K562 (cell line): ENCODE data around the gene RARA. TPM values are rescaled to one million over a fixed set of nuclear protein-coding genes. Genes with fewer than 3 reads are reported as not detected.

Experiments used
- ATAC-seq: fragments of 200-7000 bp; cut with Tn5 transposase; 3 replicates; pipeline ENCODE4 v1.9.1; 2020; ENCODE audit warnings: moderate library complexity
- BruUV-seq: library from RNA; stranded (reverse); fragments of 400-500 nt; replicated peaks from 2 replicates; lab custom pipeline; 2021; lab: Mats Ljungman, UMichigan
- CTCF ChIA-PET: fragments of 300-600 bp; formaldehyde crosslinking; extraction: SDS; loops from one replicate; lab custom pipeline; 2021; ENCODE audit warnings: low intra/inter-chr PET ratio; lab: Yijun Ruan, JAX
- POLR2A ChIA-PET: fragments of 300-600, 350-650 bp; sonication (Branson Sonifier 250); formaldehyde crosslinking; extraction: SDS; loops from one replicate; lab custom pipeline; 2021; ENCODE audit warnings: antibody characterized with exemption, inconsistent platforms; lab: Yijun Ruan, JAX
- DNase-seq, 4 experiments: peaks; one replicate each; pipeline versions ENCODE4 v3.0.0 to v3.0.0-alpha.2; 2011 to 2018; ENCODE audit warnings: low spot score in 3 of 4, mixed read lengths in 3 of 4; ENCODE audit errors: extremely low read depth in 1 of 4
- FAIRE-seq: peaks from 2 replicates; lab custom pipeline; 2011; peaks lifted over from hg19 to GRCh38; lab: Jason Lieb, UNC
- H2AFZ ChIP-seq: 2 replicates; pipeline ENCODE4 v1.6.0; 2011; ENCODE audit warnings: low read depth, low read length, control low read depth, inconsistent platforms
- H3K27ac ChIP-seq: fragments of 200-600 bp; 3 replicates; pipeline ENCODE4 v1.8.0; 2011; ENCODE audit warnings: low read depth, mild to moderate bottlenecking, control low read depth, inconsistent platforms, low read length, moderate library complexity, mixed read lengths; ENCODE audit errors: extremely low read depth
- H3K27me3 ChIP-seq, 2 experiments: fragments of 300-600 bp in 1 of 2; 2 replicates in 1 of 2; 3 replicates in 1 of 2; pipeline versions ENCODE4 v1.6.0 to v1.8.0; 2011; ENCODE audit warnings: inconsistent platforms in 2 of 2, low read length in 2 of 2, mild to moderate bottlenecking in 1 of 2, mixed read lengths in 1 of 2, moderate library complexity in 1 of 2; ENCODE audit not compliant: control insufficient read depth in 2 of 2, insufficient read depth in 2 of 2
- H3K36me3 ChIP-seq: fragments of 300-600 bp; 3 replicates; pipeline ENCODE4 v1.8.0; 2011; ENCODE audit warnings: mild to moderate bottlenecking, low read length, inconsistent platforms; ENCODE audit not compliant: control insufficient read depth, insufficient read depth
- H3K4me1 ChIP-seq, 2 experiments: fragments of 200-600 bp in 1 of 2; replicated peaks in 1 of 2; 2 replicates in 1 of 2; 3 replicates in 1 of 2; pipeline versions ENCODE4 v1.5.1 to v1.8.0; 2011; ENCODE audit warnings: inconsistent platforms in 2 of 2, low read length in 2 of 2, mild to moderate bottlenecking in 1 of 2, mixed read lengths in 1 of 2, moderate library complexity in 1 of 2; ENCODE audit not compliant: control insufficient read depth in 2 of 2, insufficient read depth in 2 of 2
- H3K4me2 ChIP-seq: 2 replicates; pipeline ENCODE4 v1.6.1; 2011; ENCODE audit warnings: low read length, control low read depth, inconsistent platforms, mixed read lengths; ENCODE audit not compliant: insufficient read depth
- H3K4me3 ChIP-seq: fragments of 200-600 bp; sonication (generic), shearing (Covaris generic); 2 replicates; pipeline ENCODE4 v1.5.1; 2016; ENCODE audit warnings: control low read depth, inconsistent platforms
- H3K79me2 ChIP-seq: fragments of 200-600 bp; 3 replicates; pipeline ENCODE4 v1.8.0; 2011; ENCODE audit warnings: low read length, inconsistent platforms; ENCODE audit not compliant: control insufficient read depth, insufficient read depth
- H3K9ac ChIP-seq, 2 experiments: 2 replicates each; pipeline versions ENCODE4 v1.6.0 to v1.6.1; 2011; ENCODE audit warnings: low read depth in 2 of 2, low read length in 2 of 2, control low read depth in 1 of 2, inconsistent platforms in 1 of 2, mild to moderate bottlenecking in 1 of 2, mixed read lengths in 1 of 2; ENCODE audit not compliant: insufficient read depth in 1 of 2
- H3K9me1 ChIP-seq: one replicate; pipeline ENCODE4 v1.6.0; 2011; ENCODE audit warnings: inconsistent platforms, mild to moderate bottlenecking, low read length, moderate library complexity; ENCODE audit not compliant: control insufficient read depth, insufficient read depth
- H3K9me3 ChIP-seq: replicated peaks from 2 replicates; pipeline ENCODE4 v1.5.1; 2011; ENCODE audit warnings: low read depth, low read length, inconsistent platforms; ENCODE audit not compliant: control insufficient read depth, insufficient read depth
- H4K20me1 ChIP-seq: replicated peaks from 2 replicates; pipeline ENCODE4 v1.6.1; 2011; ENCODE audit warnings: low read length, inconsistent platforms, mixed read lengths; ENCODE audit not compliant: control insufficient read depth, insufficient read depth
- ARID2 ChIP-seq: fragments of 450-650 bp; IDR thresholded peaks from 2 replicates; pipeline ENCODE4 v1.6.1; 2017; ENCODE audit warnings: antibody characterized with exemption, mild to moderate bottlenecking
- ETV1 ChIP-seq: fragments of 450-650 bp; conservative IDR thresholded peaks from 2 replicates; pipeline ENCODE4 v1.6.1; 2016; ENCODE audit warnings: missing genetic modification characterization, control low read depth, low read depth, missing compliant biosample characterization
- GATAD2A ChIP-seq: fragments of 450-650 bp; IDR thresholded peaks from 2 replicates; pipeline ENCODE4 v1.6.1; 2017
- HMG20A ChIP-seq: fragments of 450-650 bp; formaldehyde crosslinking; conservative IDR thresholded peaks from 2 replicates; pipeline ENCODE4 v1.4.0; 2020; ENCODE audit warnings: mild to moderate bottlenecking, mixed read lengths
- KLF1 ChIP-seq: fragments of 450-650 bp; IDR thresholded peaks from 2 replicates; pipeline ENCODE4 v1.6.1; 2016; ENCODE audit warnings: missing genetic modification characterization, missing compliant biosample characterization
- MCM5 ChIP-seq: fragments of 450-650 bp; IDR thresholded peaks from 2 replicates; pipeline ENCODE4 v1.6.1; 2016; ENCODE audit warnings: low read depth
- NELFE ChIP-seq: IDR thresholded peaks from 2 replicates; pipeline ENCODE4 v1.6.1; 2011; ENCODE audit warnings: mild to moderate bottlenecking; ENCODE audit not compliant: insufficient read depth, insufficient read length
- NONO ChIP-seq, 2 experiments: fragments of 200-400 bp in 1 of 2; fragments of 450-650 bp in 1 of 2; formaldehyde crosslinking in 1 of 2; IDR thresholded peaks; 2 replicates each; pipeline ENCODE4 v1.6.1; 2017; ENCODE audit warnings: low read depth in 2 of 2, mild to moderate bottlenecking in 2 of 2, moderate library complexity in 2 of 2, low read length in 1 of 2
- NR2C1 ChIP-seq, 2 experiments: fragments of 450-650 bp; IDR thresholded peaks; 2 replicates each; pipeline ENCODE4 v1.6.1; 2017; ENCODE audit warnings: mild to moderate bottlenecking in 2 of 2, antibody characterized with exemption in 1 of 2, inconsistent platforms in 1 of 2, missing compliant biosample characterization in 1 of 2, missing genetic modification characterization in 1 of 2
- PHB ChIP-seq: fragments of 250-450 bp; sonication (Bioruptor Pico); IDR thresholded peaks from 2 replicates; pipeline ENCODE4 v1.5.0; 2021
- PML ChIP-seq: IDR thresholded peaks from 2 replicates; pipeline ENCODE4 v1.6.1; 2012; ENCODE audit warnings: low read length, inconsistent platforms
- POLR2G ChIP-seq: fragments of 200-400 bp; formaldehyde crosslinking; IDR thresholded peaks from 2 replicates; pipeline ENCODE4 v1.6.1; 2017; ENCODE audit warnings: low read depth, mild to moderate bottlenecking, antibody characterized with exemption, low read length, moderate library complexity
- RBM14 ChIP-seq: fragments of 200-400 bp; formaldehyde crosslinking; IDR thresholded peaks from 2 replicates; pipeline ENCODE4 v1.6.1; 2018; ENCODE audit warnings: low read depth, mild to moderate bottlenecking, low read length, moderate library complexity, borderline replicate concordance; ENCODE audit not compliant: insufficient read depth
- SIN3A ChIP-seq, 2 experiments: fragments of 150-350 bp in 1 of 2; IDR thresholded peaks; 2 replicates each; pipeline ENCODE4 v1.6.1; 2011 to 2016; ENCODE audit warnings: borderline replicate concordance in 2 of 2, low read depth in 2 of 2, low read length in 2 of 2, mild to moderate bottlenecking in 2 of 2, moderate library complexity in 2 of 2; ENCODE audit not compliant: control insufficient read depth in 1 of 2
- SOX6 ChIP-seq: fragments of 450-650 bp; IDR thresholded peaks from 2 replicates; pipeline ENCODE4 v1.6.1; 2014; ENCODE audit warnings: mild to moderate bottlenecking
- SPI1 ChIP-seq: IDR thresholded peaks from 2 replicates; pipeline ENCODE4 v1.6.1; 2011; ENCODE audit warnings: low read depth, low read length, control low read depth, borderline replicate concordance
- TCF7L2 ChIP-seq: fragments of 150-350 bp; IDR thresholded peaks from 2 replicates; pipeline ENCODE4 v1.6.1; 2016; ENCODE audit warnings: low read depth, mild to moderate bottlenecking, low read length, moderate library complexity
- ZNF121 ChIP-seq: sonication (generic); formaldehyde crosslinking; conservative IDR thresholded peaks from 2 replicates; pipeline ENCODE4 v1.8.0; 2022; ENCODE audit warnings: missing genetic modification reagents
- ZNF384 ChIP-seq: IDR thresholded peaks from 2 replicates; pipeline ENCODE4 v1.6.1; 2012; ENCODE audit warnings: low read depth, low read length, improper control_type of control experiment
- WGBS: fragments of 100-300 bp; shearing (Covaris generic); methylation state at CpG from one replicate; pipeline ENCODE4 v1.1.6; 2016; ENCODE audit warnings: low coverage, mixed read lengths; ENCODE audit not compliant: insufficient coverage; ENCODE audit errors: missing lambda C conversion rate; 5-methylcytosine and 5-hydroxymethylcytosine counted together
- in situ Hi-C: fragments of 300-500 bp; cut with MboI; formaldehyde crosslinking; loops from 4 replicates; pipeline ENCODE4 v1.15.0; 2018; ENCODE audit warnings: inconsistent platforms, mixed read lengths
- intact Hi-C: fragments of 100-400 bp; cut with micrococcal nuclease; formaldehyde crosslinking; loops from 2 replicates; pipeline ENCODE4 v1.14.2; 2022
- polyA plus RNA-seq, 8 experiments: library from polyadenylated mRNA; depleted of rRNA in 4 of 8; stranded (reverse) in 5 of 8; unstranded in 3 of 8; fragments of >200 nt; fragmentation: Nextera tagmentation in 2 of 8; fragmentation: Illumina TruSeq in 1 of 8; extraction: Ambion mirVana in 2 of 8; extraction: Trizol in 1 of 8; gene quantifications; 2 replicates each; pipeline versions ENCODE4 v1.2.1 to v1.2.3, GENCODE V29; 2011 to 2014; ENCODE audit warnings: inconsistent platforms in 1 of 8, missing spikeins in 1 of 8
- total RNA-seq, 7 experiments: library from RNA; depleted of rRNA in 6 of 7; stranded (reverse); fragments of >200 nt in 6 of 7; fragmentation: Illumina TruSeq in 2 of 7; extraction: Trizol in 2 of 7; gene quantifications; 2 replicates each; pipeline versions ENCODE4 v1.2.1 to v1.2.3, GENCODE V29; 2011 to 2021; ENCODE audit warnings: low replicate concordance in 1 of 7

Gene RARA
- total and polyA plus RNA-seq, 9 of the 15 experiments (the other 6 are each of a cell fraction or from before 2014, with no cell fraction given): 0.10 to 28.0 (median 7.9) TPM

DNA sequence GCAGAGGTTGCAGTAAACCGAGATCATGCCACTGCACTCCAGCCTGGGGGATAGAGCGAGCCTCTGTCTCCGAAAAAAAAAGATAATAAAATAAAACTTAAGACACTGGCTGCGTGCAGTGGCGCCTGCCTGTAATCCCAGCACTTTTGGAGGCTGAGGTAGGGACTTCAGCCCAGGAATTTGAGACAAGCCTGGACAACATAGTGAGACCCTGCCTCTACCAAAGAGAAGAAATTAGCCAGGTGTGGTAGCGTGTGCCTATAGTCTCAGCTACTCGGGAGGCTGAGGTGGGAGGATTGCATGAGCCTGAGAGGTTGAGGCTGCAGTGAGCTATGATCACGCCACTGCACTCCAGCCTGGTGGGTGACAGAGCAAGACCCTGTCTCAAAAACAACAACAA, 26.6 kb downstream of the RARA start:
- no peak overlapping the region for H3K4me3 ChIP-seq
- ATAC-seq (no peak), DNase-seq (no peak), FAIRE-seq (no peak)
- H2AFZ ChIP-seq: no peak overlapping the region
- ChIA-PET CTCF (no interaction called here), POLR2A (no interaction called here)
- BruUV-seq: no TSS peak
- no peak overlapping the region for H3K4me2 ChIP-seq
- H3K79me2 ChIP-seq: peaks cover 7% of the 10 kb centered on the region; the same call in 1 of the 3 replicates
- peaks cover 14 to 41% of the 10 kb centered on the region in 2 experiments for H3K4me1 ChIP-seq
- intact Hi-C loops: no loop called here
- H3K27me3 ChIP-seq: no peaks in the 10 kb centered on the region
- TF ChIP-seq ZNF121 (CRISPR knock-in tag): peak; percentile 62
- no peak for TF ChIP-seq GATAD2A
- TF ChIP-seq SIN3A (IDR thresholded peaks at IDR 0.05; ENCODE audit: borderline replicate concordance in 2 of 2, control insufficient read depth in 1 of 2, low read depth in 2 of 2, low read length in 2 of 2): no peak
- TF ChIP-seq ZNF384: no peak
- no peak for TF ChIP-seq TCF7L2
- peaks cover 45% of the 10 kb centered on the region; the same call in 2 of the 3 replicates for H3K36me3 ChIP-seq
- in situ Hi-C loops: no loop called here
- no peaks in the 10 kb centered on the region for H3K9me3 ChIP-seq
- H4K20me1 ChIP-seq: no peaks in the 10 kb centered on the region; the same call in 1 of the 2 replicates
- H3K9ac ChIP-seq: no peak overlapping the region
- H3K27ac ChIP-seq: no peak overlapping the region
- 84% methylated on average over 8 of the region's 8 CpGs for WGBS
- no peaks in the 10 kb centered on the region for H3K9me1 ChIP-seq

DNA sequence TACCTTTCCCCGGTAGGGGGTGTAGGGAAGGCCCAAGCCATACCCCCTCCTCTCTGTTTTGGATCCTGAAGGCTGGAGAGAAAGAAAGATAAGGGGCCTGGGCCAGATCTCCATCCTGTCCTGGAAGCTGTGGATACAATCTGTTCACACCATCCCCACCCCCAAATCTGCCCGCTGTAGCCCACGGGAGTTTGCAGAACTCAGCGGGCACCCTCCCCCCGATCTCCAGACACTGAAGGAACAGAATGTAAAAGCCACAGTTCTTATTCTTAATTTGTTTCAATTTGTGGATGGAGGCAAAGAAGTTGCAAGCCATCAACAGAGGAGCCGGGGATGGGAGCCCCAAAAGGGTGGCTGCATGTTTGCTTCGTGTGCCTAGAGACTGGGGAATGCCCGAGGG, 28.4 kb downstream of the RARA start:
- Histone ChIP-seq H3K4me2 (no peak overlapping the region), H3K4me3 (no peak overlapping the region), H3K9me3 (no peaks in the 10 kb centered on the region), H3K79me2 (peaks cover 10% of the 10 kb centered on the region), H3K27me3 (no peaks in the 10 kb centered on the region), H3K4me1 (peaks cover 14 to 38% of the 10 kb centered on the region in 2 experiments), H3K27ac (no peak overlapping the region), H3K36me3 (peaks cover 32% of the 10 kb centered on the region; the same call in 2 of the 3 replicates), H3K9me1 (no peaks in the 10 kb centered on the region), H4K20me1 (no peaks in the 10 kb centered on the region; the same call in 1 of the 2 replicates), H2AFZ (no peak overlapping the region), H3K9ac (no peak overlapping the region; a peak in 1 of 4 replicates)
- ChIA-PET POLR2A (no interaction called here), CTCF (no interaction called here)
- no peak for DNase-seq
- in situ Hi-C loops (no loop called here), intact Hi-C loops (no loop called here)
- no peak for ATAC-seq
- TF ChIP-seq POLR2G (no peak), RBM14 (no peak), PML (no peak), HMG20A (CRISPR knock-in tag) (no peak), MCM5 (no peak), SOX6 (no peak), KLF1 (tag) (no peak), ARID2 (no peak), PHB (CRISPR knock-in tag) (no peak), NR2C1 (IDR thresholded peaks at IDR 0.05) (no peak), NR2C1 (tag; IDR thresholded peaks at IDR 0.05) (no peak), NONO (IDR thresholded peaks at IDR 0.05; ENCODE audit: low read depth in 2 of 2, low read length in 1 of 2) (no peak), NELFE (no peak), SPI1 (no peak), ETV1 (tag) (no peak)
- no peak for FAIRE-seq
- WGBS: 60% methylated on average over 7 of the region's 8 CpGs
- no TSS peak for BruUV-seq
